CMK (cell line): Measurements from ENCODE around the gene GNRHR.

Experiments
- DNase-seq: peaks from one replicate; pipeline ENCODE4 v3.0.0-alpha.2; 2010; ENCODE audit warnings: low read depth

Gene GNRHR

DNA sequence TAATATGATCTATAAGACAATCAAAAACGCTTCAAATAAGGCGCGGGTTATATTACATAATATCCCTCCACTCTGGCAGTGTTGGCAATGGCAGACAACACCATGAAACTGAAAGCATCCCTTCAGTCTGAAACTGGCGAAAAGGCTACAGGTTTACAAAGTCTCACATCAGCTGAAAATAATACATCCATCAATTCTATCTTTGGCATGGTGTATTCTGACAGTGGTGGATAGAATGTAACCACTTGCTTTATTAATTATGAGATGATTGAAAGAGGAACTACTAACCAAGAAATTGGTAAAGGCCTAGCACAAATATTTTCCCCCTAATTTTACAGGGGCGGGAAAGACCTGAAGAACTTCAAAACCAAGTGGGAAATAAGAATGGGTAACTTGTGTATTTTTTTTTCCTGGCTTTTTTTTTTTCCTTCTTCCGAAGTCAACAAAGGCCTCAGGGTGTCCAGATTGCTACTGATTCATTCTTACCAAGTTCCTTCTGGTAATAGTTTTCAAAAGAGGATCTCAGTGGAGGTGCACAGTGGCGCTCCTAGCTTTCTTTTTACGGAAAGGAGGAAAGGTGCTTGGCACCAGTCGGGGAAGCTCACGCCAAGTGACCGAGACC, 54.0 kb downstream of the GNRHR start:
- DNase-seq, result no peak

DNA sequence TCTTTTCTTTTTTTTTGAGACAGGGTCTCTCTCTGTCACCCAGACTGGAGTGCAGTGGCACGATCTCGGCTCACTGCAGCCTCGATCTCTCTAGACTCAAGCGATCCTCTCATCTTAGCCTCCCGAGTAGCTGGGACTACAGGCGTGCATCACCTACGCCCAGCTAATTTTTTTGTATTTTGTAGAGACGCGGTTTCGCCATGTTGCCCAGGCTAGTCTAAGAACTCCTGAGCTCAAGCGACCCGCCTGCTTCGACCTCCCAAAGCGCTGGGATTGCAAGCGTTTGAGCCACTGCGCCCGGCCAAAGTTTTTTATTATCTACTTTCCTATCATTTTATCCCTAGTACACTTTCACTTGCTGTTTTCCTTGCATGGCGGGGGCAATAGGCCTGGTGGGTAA, 54.6 kb downstream of the GNRHR start:
- no peak for DNase-seq

DNA sequence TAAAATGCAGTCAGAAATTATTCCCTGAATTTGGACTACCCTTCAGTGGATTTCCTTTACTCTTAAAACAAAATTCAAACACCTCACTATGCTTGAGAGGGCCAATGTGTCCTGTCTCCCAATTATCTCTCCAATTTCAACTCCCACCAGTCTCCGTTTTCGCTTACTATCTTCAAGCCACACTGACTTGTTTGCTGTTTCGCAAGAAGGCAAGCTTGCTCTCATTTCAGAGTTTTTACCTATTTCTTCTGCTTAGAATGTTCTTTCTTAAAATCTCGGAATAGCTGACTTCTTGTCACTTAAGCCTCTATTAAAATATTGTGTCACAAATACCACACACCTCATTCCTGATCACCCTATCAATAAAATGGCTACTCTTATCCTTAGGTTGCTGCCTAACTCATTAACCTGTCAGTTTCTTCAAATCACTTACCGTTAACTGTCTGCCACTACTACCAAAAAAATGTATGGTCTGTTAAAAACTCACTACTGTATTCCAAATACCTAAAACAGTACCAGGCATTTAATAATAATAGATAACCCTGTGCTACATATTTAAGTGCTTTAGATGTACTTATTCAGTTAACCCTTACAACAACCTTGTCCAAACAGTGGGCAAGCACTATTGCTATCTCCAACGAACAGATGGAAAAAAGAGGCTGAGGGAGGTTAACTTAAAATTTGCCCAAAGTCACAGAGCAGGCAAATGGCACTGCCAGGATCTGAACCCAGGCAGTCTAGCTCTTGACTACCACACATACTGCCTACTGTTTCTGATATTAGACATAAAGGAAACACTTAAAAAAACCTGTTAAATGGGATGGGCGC, 56.1 kb downstream of the GNRHR start:
- no peak for DNase-seq

DNA sequence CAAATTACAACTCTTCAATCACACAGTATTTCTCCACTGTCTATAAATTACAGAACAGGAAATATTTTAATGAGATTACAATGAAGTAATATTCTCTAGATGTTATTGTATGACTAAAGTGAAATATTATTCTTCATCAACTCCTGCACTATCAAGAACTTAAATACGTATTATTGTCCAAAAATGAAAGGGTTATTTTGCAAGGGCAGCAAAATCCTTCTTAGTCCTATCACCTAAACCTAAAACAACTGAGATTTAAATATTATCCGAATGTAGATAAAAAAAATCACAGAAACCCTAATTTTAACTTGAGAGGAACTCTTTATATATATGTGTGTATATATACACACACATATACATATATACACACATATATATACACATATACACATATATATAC, 58.1 kb downstream of the GNRHR start:
- DNase-seq, result no peak

- DNase-seq, result no peak
Observed at GRCh38 chr4:67694662-67695061, 59.5 kb downstream of the GNRHR start.

DNA sequence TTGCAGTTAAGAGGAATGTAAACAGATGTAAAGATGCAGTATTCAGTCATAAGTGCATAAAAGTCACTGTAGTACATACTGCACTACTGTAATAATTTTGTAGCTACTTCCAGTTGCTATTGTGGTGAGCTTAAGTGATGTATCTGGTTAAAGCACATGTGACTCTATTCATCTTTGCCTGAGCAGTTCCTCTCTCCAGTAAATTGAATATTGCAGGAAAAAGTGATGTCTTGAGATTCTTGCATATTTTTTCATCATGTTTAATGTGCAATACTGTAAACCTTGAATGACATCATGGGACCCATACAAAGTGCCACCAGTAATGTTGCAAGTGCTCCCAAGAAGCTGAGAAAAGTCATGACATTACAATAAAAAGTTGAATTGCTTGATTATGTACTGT, 62.9 kb downstream of the GNRHR start:
- no peak for DNase-seq
